GOT3 (cell line): ENCODE data around the gene ETS1.

Source experiments
- DNase-seq: peaks from one replicate; lab custom pipeline; 2025; ENCODE audit warnings: mixed read lengths; lab: John Stamatoyannopoulos, UW

The ETS1 gene

DNA sequence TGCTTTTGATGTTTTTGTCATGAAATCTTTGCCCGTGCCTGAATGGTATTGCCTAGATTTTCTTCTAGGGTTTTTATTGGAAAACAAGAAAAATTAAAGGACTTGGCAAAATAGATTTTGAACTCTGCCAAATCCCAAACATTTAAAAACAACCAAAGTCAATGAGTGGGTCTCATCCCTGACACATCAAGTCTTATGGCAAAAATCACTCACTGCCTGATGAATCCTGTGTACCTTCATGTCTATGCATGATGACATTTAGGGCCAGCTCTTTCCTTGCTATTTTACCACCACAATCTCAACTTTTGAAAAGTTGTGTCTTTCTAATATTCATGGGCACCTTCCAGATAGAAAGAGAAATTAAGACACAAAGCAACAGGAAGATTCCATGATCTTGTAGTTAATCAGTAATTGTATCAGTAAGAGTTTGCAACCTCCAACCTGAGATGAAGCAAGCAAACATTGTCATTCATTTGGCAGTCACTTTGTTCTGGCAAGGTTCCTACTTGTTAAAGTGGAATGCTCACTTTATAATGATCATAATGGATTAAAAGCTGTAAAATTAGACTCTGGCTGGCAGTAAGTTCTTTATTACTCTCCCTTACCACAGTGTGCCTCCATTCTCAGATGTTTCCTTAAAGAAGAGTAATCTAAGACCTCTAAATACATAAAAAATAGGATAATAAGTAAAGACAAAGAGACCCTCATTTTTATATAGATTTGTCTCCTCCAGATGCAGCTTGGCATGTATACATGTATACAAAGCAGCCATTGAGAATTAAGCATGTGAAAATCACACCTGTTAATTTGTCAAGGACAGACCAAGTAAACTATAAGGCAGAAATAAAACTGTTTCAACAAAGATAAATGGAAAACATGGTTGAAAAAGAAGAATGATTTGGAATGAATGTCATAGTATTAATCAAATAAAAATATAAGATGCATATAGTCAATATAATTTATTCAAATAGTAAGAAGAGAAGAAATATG is 51.6 kb downstream of the ETS1 start:
- DNase-seq = no peak

DNA sequence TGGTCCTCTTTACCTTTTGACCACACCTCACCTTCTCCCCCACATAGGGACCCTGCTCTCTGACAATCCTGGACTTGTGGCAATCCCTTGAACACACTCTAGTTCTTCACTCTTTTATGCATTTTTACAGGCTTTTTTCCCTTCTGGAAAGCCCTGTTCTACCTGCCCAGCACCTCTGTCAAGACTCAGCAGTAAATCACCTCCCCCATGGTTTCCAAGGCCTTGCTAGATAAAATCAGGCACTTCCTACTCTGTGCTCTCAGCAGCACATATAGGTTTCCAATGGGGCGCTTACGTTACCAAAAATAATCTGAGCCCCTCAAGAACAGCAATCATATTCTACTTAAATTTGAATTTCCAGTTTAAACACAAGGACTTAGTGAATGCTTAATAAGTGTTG is 53.9 kb downstream of the ETS1 start:
- no peak for DNase-seq

DNA sequence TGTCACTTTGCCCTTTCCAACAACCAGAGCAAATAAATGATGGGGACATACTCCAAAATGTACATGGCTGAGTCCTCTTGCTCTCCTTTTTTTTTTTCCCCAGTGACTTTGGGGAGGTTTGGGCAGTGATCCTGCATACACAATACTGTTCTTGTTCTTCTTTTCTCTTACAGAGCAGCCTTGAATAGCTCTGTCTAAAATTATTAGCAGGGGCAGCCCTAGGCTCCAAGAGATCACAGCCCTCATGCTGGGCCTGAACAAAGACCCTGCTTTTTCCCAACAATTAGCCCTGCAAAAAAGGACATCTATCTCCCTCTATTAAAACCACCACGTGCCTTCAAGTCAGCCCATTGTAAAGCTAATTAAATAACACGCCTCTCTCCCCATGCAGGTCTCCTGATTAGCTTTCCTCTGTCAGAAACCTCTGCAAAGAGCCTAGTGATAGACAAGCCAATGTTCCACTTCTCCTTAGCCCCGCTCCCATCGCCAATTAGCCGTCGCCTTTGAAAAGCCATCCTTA is 54.7 kb downstream of the ETS1 start:
- DNase-seq = no peak

DNA sequence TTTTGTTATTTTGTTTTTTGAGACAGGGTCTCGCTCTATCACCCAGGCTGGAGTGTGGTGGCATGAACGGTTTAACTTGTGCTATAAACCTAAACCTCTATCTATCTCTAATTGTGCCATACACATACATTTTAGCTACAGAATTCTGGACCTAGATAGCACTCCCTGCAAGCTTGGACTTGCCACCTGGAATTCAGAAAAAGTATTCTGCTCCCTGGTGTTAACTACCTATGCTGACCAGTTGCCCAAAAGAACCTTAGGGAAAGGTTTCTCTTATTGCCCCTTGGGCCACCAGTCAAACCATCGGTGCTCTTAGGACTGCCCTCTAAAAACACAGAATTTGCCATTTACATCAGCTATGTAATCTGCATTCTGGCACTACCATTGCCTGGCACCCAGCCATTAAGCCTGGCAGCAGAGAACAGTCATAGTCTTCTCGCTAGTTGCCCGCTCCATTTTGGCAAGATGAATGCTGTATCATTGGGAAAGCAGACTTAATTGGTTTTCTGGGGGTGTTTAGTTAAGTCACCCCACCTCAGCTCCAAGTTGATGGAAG is 55.3 kb downstream of the ETS1 start:
- DNase-seq = no peak

DNA sequence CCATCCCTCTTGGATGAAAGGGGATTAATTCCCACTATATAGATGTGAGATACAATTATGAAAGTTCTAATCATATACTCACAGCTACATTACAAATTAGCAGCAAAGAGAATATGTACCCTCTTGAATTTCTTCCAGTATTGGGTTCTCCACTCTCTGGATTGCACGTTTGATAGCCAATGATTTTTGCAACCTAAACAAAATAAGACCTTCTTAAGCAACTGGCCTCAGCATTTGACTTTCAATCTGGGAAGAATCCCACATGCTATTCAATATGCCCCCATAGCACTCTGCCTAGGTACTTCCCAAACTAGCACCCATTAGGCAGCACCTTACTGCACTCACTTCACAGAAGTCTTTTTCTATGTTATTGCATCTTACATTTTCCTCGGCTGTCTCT is 55.8 kb downstream of the ETS1 start:
- no peak for DNase-seq

DNA sequence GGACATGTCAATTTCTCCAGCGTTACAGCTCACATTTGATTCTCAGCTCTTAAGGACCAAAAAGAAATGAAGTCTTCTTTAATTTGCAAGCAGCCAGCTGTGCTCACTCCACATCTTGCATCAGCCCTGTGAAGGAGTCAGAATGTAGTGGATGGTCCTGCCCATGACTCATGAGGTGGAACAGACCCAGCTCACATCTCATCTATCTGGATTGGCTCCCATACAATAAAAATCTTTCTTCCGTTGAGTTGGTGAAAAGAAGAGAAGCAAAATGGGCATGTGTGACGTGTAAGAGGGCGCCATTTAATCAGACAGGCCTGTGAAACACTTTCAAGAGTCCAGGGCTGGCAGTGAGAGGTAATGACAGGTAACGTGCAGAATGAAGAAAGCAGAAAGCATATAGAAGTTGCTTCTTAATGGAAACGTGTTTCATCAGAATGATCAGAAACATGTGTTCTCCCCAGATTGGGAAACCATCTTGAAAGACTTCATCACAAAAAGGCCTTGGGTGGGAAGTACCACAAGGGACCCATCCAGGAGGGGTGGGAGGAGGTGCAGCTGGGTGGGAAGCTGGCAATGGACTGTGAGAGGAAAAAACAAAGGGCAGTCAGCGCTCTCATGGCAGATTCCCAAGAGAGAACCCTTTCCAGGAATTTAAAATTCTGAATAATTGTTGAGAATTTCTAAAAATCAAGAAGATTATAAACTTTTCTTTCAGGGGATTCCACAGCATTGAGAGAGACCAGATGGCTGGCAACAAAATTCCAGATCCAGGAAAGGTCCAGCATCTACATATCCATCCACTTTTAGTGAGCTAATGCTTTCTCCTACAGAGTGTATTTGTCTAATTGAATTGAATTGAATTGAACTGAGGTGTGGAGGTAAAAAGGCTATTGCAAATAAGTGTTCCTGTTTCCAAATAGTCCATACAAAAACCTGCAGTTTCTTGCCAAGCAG is 57.0 kb downstream of the ETS1 start:
- DNase-seq = no peak

DNA sequence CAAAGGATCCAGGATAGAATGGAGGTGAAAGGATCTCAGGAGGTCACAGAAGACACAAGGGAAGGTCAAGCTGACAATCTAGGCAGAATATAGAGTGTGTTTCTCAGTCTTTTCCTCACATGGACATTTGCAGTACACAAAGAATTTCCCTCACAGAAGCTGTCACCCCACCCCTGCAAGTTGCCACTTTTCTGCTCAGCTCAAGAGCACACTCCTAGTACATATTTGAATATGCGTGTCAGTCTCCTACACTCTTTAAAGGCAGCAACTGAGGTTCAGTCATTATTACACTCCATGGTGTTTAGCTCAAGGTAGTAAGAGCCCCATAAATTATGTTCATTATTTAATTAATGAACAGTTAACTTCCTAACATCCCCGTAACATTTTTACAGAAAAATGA is 59.1 kb downstream of the ETS1 start:
- no peak for DNase-seq

DNA sequence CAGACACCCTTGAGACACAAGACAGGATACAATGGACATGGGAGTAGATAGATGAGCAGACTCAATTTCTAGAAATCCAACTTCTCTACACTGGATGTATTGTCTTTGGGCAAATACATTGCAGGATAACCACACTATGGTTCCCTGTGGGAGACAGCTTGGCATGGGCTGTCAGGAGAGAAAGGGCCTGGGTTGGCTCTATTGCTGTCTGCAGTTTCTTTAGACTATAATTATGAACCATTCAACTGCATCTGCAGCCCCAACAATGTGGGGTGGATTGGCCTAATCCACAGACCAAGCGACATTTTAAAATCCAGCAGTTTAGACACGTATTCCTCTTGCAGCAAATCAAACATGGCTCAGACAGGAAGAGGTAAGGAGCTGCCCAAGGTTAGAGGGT is 60.3 kb downstream of the ETS1 start:
- no peak for DNase-seq

DNA sequence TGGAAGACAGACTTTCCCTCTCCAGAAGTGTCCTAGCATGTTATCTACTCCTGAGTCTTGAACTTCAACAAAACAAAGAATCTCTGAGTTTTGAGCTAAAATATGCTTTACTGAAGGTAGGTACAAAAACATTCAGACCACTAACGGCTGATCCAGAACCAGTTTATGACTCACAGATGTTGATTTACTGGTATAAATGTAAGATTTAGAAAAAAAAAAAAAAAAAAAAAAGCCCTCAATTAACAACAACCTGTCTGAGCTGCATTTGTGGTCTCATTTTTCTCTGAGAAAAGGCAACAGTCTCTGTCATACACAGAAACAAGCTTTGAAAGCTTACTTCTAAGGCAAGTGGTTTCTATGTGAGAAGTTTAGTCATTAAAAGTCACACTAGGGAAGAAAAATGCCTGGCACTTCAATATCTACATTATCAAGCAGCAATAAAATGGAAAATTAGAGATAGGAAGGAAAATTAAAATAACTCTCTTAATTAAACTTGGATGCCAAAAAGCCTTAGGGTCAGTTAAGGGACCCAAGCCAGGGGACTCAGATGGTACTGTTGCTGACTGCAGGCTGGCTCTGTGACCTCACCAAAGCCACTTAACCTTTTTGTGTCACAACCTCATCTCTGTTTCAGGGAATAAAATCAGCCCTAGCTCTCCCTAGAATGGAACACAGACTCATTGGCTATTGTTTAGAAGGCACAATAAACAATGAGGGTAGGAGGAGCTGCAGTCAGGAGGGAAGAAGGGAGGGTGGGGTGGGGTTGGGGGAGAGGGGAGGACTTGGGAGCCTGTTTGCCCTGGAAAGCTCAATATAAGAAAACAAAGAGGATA is 61.7 kb downstream of the ETS1 start:
- DNase-seq = no peak

DNA sequence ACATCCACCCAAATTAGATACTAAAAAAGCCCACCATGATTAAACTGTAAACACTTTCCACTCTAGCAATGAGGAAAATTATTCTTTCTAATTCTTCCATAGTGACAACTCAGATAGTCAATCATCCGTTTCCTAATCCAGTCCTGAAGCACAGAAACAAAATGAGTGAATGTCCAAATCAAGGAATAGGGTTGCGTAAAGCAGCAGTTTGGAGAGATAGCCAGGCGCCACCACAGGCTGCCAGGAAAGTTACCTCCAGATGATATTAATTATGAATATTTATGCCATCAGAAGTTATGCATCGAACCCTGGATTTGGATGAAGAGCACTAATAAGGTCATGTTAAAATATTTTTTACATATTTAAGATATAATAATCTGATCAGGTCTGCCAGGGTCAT is 63.2 kb downstream of the ETS1 start:
- no peak for DNase-seq

DNA sequence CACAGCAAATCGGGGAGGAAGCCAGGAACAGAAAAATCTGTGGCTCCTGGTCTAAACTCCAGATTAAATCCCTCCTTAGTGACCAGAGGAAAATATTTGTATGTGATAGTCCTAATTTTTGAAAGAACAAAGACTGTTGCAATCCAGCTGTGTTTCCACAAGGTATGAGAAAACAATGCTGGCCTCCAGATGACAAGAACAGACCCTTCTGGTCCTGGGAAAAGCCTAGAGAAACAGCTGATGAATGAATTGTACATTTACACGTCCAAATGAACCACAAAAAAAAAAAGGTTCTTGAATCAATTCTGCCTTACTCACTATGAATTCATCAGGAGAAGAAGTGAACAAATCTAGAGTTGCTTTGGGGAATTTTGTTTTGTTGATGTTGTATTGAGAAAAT is 63.7 kb downstream of the ETS1 start:
- no peak for DNase-seq

DNA sequence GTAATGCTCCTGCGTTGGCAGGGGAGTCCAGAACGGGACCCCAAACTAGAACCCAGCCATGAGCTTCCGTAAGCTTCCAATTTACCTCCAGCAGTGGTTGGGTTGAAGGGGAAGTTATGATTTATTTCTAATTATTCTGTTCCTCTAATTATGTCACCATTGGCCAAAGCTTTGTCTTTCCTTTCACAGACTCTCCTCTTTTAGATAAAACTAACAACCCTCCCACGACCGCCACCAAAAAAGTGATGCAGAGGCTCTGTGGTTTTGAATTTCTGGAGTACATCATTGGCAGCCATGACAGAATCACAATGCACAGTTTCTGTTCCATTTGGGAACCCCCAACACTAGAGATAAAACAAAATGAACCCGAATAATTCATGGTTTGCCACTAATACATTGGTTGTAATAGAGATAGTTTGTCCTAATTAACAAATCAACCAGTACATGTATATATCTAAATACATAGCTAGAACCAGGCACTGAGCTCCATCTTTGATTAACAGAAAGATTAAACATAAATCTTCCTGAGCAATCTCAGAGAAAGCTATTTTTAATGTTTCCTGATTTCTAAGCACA is 64.3 kb downstream of the ETS1 start:
- DNase-seq = no peak

DNA sequence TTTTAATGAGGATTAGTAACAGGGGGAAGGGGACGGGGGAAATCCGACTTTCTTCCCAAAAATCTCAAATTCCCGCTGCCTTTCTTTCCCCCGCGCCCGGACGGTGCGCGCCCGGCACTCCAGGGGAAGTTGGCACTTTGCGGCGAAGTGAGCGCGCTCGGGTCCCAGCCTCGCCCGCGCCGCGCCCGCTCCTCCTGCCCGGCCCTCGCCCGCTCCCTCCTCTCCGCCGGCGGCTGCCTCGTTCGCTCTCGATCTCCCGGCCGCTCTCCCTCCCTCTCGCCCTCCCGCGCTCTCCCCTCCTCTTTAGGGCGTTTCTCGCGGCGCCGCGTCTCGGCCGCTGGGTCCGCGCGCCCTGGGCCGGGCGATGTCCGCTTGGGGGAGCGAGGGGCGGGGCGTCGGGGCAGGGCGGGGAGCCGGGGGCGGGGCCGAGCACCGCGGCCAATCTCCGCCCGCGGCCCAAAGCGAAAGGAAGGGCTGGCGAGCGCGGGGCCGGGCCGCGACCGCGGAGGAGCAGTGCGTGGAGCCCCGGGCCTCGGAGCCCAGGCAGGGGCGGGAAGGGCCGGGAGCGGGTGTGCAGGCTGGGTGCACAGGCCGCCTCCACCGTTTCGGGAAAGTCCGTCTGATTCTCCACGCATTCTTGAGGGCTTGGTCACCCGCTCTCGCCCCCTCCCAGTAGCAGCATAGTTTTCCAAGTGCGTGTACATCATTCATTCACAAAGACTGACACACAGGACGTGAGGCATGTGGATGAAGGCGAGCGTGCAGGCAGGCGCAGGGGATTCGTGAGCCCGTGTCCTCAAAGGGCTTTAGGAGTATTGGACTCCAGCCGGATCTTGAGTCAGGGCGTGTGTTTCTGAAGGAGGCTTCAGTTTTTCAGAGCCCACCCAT is 65.1 kb downstream of the ETS1 start:
- peak; percentile 79 for DNase-seq

DNA sequence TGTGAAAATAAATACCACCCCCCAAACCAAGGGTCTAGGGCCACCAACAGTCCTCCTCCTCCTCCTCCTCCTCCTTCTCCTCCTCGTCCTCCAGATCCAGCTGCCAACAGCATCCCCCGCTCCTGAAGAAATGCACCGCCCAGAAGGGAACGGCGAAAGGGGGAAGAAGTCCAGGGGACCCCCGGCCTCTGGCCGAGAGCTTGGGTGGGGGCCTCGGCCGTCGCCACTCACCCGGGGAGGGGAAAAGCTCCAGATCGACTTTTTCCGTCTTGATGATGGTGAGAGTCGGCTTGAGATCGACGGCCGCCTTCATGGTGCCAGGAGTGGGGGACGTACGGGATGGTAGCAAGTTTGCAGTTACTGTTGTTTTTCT is 65.7 kb downstream of the ETS1 start:
- DNase-seq = no peak

DNA sequence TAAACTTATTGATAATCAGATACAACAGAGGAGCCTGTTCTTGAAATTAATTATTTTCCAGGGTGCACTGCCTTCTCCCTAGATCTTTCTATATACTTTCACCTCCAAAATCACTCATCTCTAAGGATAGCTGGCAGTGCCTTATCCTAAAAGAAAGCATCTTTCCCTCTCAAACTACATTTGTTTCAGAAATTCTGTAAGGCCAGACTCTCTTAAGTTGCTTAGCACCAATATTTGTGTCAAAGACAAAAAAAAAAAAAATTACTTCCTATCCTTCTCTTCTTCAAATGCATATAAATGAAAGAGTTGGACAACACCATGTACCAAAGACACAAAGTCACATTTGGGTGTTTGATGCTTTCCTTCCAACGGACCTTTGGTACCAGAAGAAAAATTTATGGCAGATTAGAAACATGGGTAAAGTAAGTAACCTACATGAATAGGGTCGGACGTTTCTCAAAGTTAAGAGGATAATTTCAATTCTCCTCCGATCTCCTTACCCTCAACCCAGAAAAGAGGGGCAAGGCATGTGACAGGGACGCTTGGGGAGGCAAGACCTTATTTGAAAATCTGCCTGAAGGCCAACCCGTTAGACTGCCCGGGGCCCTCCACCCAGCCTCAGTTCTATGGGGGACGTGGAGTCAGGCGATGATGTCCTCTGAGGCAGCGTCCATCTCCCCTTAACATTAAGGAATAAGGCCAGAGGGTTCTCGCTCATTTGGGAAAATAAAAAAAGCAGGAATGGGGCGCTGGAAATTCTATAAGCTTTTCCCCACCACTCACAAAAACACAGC is 66.3 kb downstream of the ETS1 start:
- no peak for DNase-seq

DNA sequence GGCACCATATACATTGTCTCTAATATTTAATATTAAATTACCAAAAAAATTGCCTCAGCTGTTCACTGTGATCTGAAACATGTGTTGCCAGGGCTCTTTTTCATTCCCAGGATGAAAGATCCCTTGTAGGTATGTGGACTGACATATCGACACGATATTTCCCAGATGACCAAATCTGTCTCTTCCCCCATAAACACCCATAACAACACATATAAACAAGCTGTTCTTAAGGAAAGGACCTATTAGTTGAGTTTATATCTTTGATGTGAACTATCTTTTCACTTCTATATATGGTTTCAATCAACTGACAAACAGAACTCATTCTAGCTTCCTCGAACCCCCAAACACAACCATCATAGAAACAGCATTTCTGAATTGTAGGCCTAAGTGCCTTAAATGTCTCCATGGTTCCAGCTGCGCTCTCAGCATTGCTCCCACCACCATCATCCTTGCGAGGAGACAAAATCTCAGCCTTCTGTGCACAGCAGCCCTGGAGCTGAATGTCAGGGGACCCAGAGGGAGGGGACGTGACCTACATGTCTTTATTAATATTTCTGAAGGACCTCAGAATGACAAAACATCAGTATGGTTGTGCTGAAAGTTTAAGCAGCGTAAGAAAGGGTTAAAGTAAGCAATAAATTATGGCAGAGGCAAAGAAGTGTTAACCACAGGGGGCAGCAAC is 67.0 kb downstream of the ETS1 start:
- DNase-seq = no peak

DNA sequence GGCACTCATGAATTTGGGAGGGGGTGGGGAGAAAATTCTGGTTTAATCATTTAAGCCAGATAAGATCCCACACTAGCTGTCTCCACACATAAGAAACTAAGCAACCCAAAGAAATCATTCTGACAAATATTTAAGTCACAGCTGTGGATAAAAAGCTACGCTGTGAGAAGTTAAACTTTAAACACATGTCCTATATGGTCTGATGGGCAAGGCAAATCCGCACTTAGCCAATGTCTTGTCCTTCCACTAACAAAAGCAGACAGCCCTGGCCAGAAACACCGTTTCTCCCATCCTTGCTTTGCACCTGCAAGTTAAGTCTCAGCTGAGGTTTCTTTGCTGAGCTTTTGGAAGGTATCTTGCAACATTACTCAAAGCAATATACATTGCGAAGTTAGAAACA is 68.0 kb downstream of the ETS1 start:
- DNase-seq = no peak

DNA sequence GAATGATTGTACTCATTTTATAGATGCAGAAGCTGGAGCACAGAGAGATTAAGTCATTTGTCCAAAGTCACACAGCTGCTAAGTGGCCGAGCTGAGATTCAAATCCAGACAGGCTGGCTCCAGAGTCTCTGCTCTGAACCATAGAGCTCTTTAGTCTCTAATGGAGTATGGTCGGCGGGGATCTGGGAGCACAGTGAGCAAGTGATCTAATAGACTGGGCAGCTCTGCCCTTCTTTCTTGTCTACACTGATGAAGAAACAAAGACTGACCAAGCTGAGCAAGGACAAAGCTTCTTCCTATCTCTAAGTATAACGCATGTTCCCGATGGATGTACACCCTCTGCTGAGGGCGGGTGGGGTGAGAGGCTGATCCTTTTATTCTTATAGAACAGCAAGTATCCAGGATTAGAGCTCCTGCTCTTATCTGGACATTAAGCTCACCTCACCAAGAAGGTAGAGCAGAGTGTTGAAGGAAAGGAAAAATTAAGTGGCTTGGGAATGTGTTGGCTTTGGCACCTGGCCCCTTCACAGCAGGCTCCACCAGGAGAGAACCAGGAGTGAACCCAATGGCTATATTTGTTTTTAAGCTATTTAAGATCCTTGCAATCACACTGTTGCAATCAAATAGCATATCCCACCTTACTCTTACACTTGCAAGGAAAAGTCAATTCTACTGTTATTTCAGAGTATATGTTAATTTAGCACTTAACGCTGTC is 68.7 kb downstream of the ETS1 start:
- DNase-seq = no peak
